PC-3 (cell line): ENCODE data around the gene SERPINB6.

ENCODE experiments used
- EZH2 ChIP-seq: fragments of 300-600 bp; sonication (generic); IDR thresholded peaks from one replicate; pipeline ENCODE4 v1.6.1; 2017; ENCODE audit warnings: antibody characterized with exemption, mild to moderate bottlenecking, low read length; ENCODE audit not compliant: unreplicated experiment
- TF ChIP-seq, protein P1 (sequence below): fragments of 300-600 bp; sonication (generic); conservative IDR thresholded peaks from 2 replicates; pipeline ENCODE4 v1.5.1; 2017; ENCODE audit warnings: antibody characterized with exemption, low read depth, mild to moderate bottlenecking, low read length

DNA sequence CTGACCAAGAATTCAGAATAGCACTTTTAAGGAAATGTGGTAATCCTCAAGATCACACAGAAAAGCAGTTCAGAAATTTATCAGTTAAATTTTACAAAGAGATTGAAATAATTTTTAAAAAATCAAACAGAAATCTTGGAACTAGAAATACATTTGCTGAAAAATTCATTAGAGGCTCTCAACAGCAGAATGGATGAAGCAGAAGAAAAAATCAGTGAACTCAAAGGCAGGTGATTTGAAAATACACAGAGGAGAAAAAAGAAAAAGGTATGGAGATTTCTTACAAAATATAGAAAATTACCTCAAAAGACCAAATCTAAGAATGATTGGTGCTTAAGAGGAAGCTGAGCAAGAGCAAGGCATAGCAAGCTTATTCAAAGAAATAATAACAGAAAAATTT is 39.8 kb upstream of the SERPINB6 start:
- TF ChIP-seq, protein P1, sequence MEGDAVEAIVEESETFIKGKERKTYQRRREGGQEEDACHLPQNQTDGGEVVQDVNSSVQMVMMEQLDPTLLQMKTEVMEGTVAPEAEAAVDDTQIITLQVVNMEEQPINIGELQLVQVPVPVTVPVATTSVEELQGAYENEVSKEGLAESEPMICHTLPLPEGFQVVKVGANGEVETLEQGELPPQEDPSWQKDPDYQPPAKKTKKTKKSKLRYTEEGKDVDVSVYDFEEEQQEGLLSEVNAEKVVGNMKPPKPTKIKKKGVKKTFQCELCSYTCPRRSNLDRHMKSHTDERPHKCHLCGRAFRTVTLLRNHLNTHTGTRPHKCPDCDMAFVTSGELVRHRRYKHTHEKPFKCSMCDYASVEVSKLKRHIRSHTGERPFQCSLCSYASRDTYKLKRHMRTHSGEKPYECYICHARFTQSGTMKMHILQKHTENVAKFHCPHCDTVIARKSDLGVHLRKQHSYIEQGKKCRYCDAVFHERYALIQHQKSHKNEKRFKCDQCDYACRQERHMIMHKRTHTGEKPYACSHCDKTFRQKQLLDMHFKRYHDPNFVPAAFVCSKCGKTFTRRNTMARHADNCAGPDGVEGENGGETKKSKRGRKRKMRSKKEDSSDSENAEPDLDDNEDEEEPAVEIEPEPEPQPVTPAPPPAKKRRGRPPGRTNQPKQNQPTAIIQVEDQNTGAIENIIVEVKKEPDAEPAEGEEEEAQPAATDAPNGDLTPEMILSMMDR: no peak
- TF ChIP-seq EZH2: no peak
